ENCODE measurements around the gene LACTB. TPM values are rescaled to one million over a fixed set of nuclear protein-coding genes. Genes with fewer than 3 reads are reported as not detected.
"Not testable (repeated sequence)": the region's sequence is repeated elsewhere in the genome, so short reads cannot be mapped to it uniquely, and the experiment has no call there.

The LACTB gene
- total RNA-seq, 1 experiment from 2014 or later = 4.4 TPM

DNA sequence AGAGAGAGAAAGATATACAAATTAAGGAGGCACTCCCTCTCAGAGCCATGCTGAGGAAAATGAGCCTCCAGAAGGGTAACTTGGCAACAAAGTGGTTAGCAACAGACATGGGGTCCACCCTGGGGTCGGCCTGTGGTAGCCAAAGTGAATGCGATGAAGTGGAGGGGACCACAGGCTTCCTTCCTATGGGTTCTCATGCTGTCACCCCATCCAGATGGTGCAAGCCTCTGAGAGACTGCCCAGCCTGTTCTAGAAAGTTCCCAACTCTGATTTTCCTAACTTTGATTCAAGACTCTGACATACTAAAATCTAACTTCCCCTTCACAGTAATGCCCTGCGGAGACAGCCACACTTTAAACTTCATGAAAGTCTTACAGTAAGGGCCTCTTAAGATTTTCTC, 18.2 kb upstream of the LACTB start:
- Histone ChIP-seq H3K27ac (ENCODE audit: low read depth, low read length, poor library complexity, severe bottlenecking) (no peak overlapping the region), H3K9me3 (ENCODE audit: low read depth, low read length, poor library complexity, severe bottlenecking) (no peaks in the 10 kb centered on the region), H3K27me3 (replicated peaks; ENCODE audit: insufficient read depth, low read depth, low read length, poor library complexity) (no peaks in the 10 kb centered on the region), H3K4me3 (ENCODE audit: low read depth, low read length, poor library complexity, severe bottlenecking) (no peak overlapping the region), H3K4me1 (ENCODE audit: insufficient read depth, low read length, poor library complexity, severe bottlenecking) (no peaks in the 10 kb centered on the region), H3K36me3 (ENCODE audit: insufficient read depth, low read length, poor library complexity, severe bottlenecking) (no peaks in the 10 kb centered on the region)
- intact Hi-C loops (cut with micrococcal nuclease; ENCODE audit: unreplicated experiment) = no loop called here
- no peak for DNase-seq (ENCODE audit: low spot score)
- POLR2A ChIA-PET (ENCODE audit: low non-redundant PET) = no interaction called here
- BruUV-seq (replicated peaks) = no TSS peak
- CTCF ChIA-PET = no interaction called here
- TF ChIP-seq EZH2 (IDR thresholded peaks at IDR 0.05; ENCODE audit: borderline replicate concordance, low read depth, low read length, poor library complexity, severe bottlenecking) = no peak
- TF ChIP-seq, protein P1, sequence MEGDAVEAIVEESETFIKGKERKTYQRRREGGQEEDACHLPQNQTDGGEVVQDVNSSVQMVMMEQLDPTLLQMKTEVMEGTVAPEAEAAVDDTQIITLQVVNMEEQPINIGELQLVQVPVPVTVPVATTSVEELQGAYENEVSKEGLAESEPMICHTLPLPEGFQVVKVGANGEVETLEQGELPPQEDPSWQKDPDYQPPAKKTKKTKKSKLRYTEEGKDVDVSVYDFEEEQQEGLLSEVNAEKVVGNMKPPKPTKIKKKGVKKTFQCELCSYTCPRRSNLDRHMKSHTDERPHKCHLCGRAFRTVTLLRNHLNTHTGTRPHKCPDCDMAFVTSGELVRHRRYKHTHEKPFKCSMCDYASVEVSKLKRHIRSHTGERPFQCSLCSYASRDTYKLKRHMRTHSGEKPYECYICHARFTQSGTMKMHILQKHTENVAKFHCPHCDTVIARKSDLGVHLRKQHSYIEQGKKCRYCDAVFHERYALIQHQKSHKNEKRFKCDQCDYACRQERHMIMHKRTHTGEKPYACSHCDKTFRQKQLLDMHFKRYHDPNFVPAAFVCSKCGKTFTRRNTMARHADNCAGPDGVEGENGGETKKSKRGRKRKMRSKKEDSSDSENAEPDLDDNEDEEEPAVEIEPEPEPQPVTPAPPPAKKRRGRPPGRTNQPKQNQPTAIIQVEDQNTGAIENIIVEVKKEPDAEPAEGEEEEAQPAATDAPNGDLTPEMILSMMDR (conservative IDR thresholded peaks at IDR 0.05; ENCODE audit: low read depth, low read length) = no peak

DNA sequence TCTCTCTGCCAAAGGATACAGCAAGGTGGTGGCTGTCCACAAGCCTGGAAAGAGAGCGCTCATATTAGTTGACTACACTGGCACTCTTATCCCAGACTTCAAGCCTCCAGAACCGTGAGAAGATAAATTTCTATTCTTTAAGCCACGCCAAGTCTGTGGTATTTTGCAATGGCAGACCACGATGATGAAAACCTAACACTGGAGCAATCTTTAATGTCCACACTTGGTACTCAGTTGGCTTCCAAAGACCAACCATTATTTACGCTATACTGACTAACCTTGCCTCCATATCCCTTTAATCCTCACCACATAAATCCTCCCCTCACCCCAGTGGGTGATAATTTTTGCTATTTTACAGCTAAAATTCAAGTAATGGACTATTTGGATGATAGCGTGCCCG, 16.9 kb upstream of the LACTB start:
- no peaks in the 10 kb centered on the region for H3K4me1 ChIP-seq (ENCODE audit: insufficient read depth, low read length, poor library complexity, severe bottlenecking)
- no TSS peak for BruUV-seq (replicated peaks)

DNA sequence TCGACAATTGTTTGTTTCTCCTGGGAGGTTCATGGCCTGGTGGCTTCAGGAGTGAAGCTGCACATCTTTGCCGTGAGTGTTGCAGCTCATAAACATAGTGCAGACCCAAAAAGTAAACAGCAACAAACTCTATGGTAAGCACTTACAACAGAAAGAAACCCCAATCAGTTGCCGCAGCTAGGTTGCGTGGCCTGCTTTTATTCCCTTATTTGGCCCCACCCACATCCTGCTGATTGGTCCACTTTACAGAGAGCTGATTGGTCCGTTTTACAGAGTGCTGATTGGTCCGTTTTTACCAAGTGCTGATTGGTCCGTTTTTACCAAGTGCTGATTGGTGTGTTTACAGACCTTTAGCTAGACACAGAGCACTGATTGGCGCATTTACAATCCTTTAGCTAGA, 16.3 kb upstream of the LACTB start:
- POLR2A ChIA-PET (ENCODE audit: low non-redundant PET); H3K4me1 ChIP-seq (ENCODE audit: insufficient read depth, low read length, poor library complexity, severe bottlenecking); CTCF ChIA-PET; DNase-seq (ENCODE audit: low spot score); intact Hi-C loops (cut with micrococcal nuclease; ENCODE audit: unreplicated experiment); H3K9me3 ChIP-seq (ENCODE audit: low read depth, low read length, poor library complexity, severe bottlenecking); H3K27ac ChIP-seq (ENCODE audit: low read depth, low read length, poor library complexity, severe bottlenecking); H3K36me3 ChIP-seq (ENCODE audit: insufficient read depth, low read length, poor library complexity, severe bottlenecking); BruUV-seq (replicated peaks); H3K4me3 ChIP-seq (ENCODE audit: low read depth, low read length, poor library complexity, severe bottlenecking); H3K27me3 ChIP-seq (replicated peaks; ENCODE audit: insufficient read depth, low read depth, low read length, poor library complexity): not testable (repeated sequence)

More for the DNA sequence above, 16.9 kb upstream of the LACTB start:
- Histone ChIP-seq H3K4me3 (ENCODE audit: low read depth, low read length, poor library complexity, severe bottlenecking) (no peak overlapping the region), H3K36me3 (ENCODE audit: insufficient read depth, low read length, poor library complexity, severe bottlenecking) (no peaks in the 10 kb centered on the region), H3K27ac (ENCODE audit: low read depth, low read length, poor library complexity, severe bottlenecking) (no peak overlapping the region), H3K9me3 (ENCODE audit: low read depth, low read length, poor library complexity, severe bottlenecking) (no peaks in the 10 kb centered on the region), H3K27me3 (replicated peaks; ENCODE audit: insufficient read depth, low read depth, low read length, poor library complexity) (no peaks in the 10 kb centered on the region)
- DNase-seq (ENCODE audit: low spot score) = no peak
- intact Hi-C loops (cut with micrococcal nuclease; ENCODE audit: unreplicated experiment) = no loop called here
- POLR2A ChIA-PET (ENCODE audit: low non-redundant PET) = no interaction called here
- CTCF ChIA-PET = no interaction called here
- no peak for TF ChIP-seq EZH2 (IDR thresholded peaks at IDR 0.05; ENCODE audit: borderline replicate concordance, low read depth, low read length, poor library complexity, severe bottlenecking)
- TF ChIP-seq, protein P1 (conservative IDR thresholded peaks at IDR 0.05; ENCODE audit: low read depth, low read length) = no peak

DNA sequence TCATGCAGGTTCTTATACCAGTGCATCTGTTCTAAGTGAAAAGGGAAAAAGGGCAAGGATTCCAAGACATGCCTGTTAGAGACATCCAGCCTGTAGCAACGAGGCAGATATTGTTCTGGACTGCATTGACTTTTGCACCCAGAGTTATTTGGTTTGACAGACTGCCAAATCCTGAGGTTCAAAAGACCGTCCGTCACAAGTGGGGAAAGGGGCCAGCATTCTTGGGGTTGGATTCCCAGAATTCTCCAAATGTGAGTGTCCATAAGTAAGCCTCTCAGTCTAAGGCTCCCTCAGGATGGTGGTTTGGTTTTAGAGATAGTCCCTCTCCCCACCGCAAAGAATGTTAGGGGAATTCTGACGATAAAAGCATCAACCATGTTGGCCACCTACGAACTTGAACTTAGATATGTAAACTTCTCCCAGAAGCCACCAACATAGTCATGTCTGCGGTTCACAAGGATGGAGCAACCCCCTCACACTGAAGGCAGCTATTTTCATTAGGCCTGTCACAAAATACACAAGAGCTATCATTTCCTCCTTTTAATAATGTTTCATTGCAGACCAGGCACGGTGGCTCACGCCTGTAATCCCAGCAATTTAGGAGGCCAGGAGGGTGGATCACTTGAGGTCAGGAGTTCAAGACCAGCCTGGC, 13.6 kb upstream of the LACTB start:
- no peak for DNase-seq (ENCODE audit: low spot score)
- Histone ChIP-seq H3K27ac (ENCODE audit: low read depth, low read length, poor library complexity, severe bottlenecking) (no peak overlapping the region), H3K36me3 (ENCODE audit: insufficient read depth, low read length, poor library complexity, severe bottlenecking) (no peaks in the 10 kb centered on the region), H3K27me3 (replicated peaks; ENCODE audit: insufficient read depth, low read depth, low read length, poor library complexity) (no peaks in the 10 kb centered on the region), H3K9me3 (ENCODE audit: low read depth, low read length, poor library complexity, severe bottlenecking) (no peaks in the 10 kb centered on the region), H3K4me1 (ENCODE audit: insufficient read depth, low read length, poor library complexity, severe bottlenecking) (no peaks in the 10 kb centered on the region), H3K4me3 (ENCODE audit: low read depth, low read length, poor library complexity, severe bottlenecking) (no peak overlapping the region)
- TF ChIP-seq, protein P1 (conservative IDR thresholded peaks at IDR 0.05; ENCODE audit: low read depth, low read length) = no peak
- no peak for TF ChIP-seq EZH2 (IDR thresholded peaks at IDR 0.05; ENCODE audit: borderline replicate concordance, low read depth, low read length, poor library complexity, severe bottlenecking)
- ChIA-PET CTCF (no interaction called here), POLR2A (ENCODE audit: low non-redundant PET) (no interaction called here)
- no TSS peak for BruUV-seq (replicated peaks)
- intact Hi-C loops (cut with micrococcal nuclease; ENCODE audit: unreplicated experiment) = no loop called here

Measured in A673 (cell line).